B cell (primary cell): ENCODE measurements around the gene CERK. TPM values are rescaled to one million over a fixed set of nuclear protein-coding genes. Genes with fewer than 3 reads are reported as not detected.
A peak's percentile ranks its signal among the peaks of the same experiment; 100 is the strongest.

Experiments
- ATAC-seq: fragments of 200-7000 bp; cut with Tn5 transposase; one replicate; pipeline ENCODE4 v1.10.0; 2021; ENCODE audit warnings: low read depth, mild to moderate bottlenecking, moderate number of reproducible peaks, moderate library complexity
- CTCF ChIA-PET: fragments of 350-600 bp; sonication (Branson Sonifier 250); formaldehyde crosslinking; loops from one replicate; lab custom pipeline; 2021; ENCODE audit warnings: antibody characterized with exemption, inconsistent platforms; lab: Charles Lee
- POLR2A ChIA-PET: fragments of 350-600 bp; sonication (Branson Sonifier 250); formaldehyde crosslinking; loops from one replicate; lab custom pipeline; 2021; ENCODE audit warnings: antibody characterized with exemption; lab: Charles Lee
- DNase-seq: peaks from one replicate; pipeline ENCODE4 v3.0.0; 2013
- H2AFZ ChIP-seq: 2 replicates; pipeline ENCODE4 v1.6.1; 2012; ENCODE audit warnings: mild to moderate bottlenecking, low read depth, low read length; ENCODE audit not compliant: insufficient read depth, poor library complexity, severe bottlenecking
- H3K27ac ChIP-seq, 2 donors: 1 replicate in 1 of 2; 2 replicates in 1 of 2; pipeline ENCODE4 v1.5.1; 2012 to 2013; ENCODE audit warnings: low read length in 2 of 2, mild to moderate bottlenecking in 2 of 2, moderate library complexity in 1 of 2
- H3K27me3 ChIP-seq, 4 experiments: fragments of 200-600 bp in 1 of 4; sonication (generic) in 1 of 4; replicated peaks in 1 of 4; 1 replicate in 2 of 4; 2 replicates in 2 of 4; pipeline versions ENCODE4 v1.6.1 to v1.7.0; 2013 to 2016; ENCODE audit warnings: low read length in 3 of 4, mild to moderate bottlenecking in 2 of 4, mixed read lengths in 1 of 4, moderate library complexity in 1 of 4; ENCODE audit not compliant: insufficient read depth in 4 of 4, control insufficient read depth in 3 of 4; ENCODE audit errors: control extremely low read depth in 1 of 4
- H3K36me3 ChIP-seq, 2 experiments: replicated peaks in 1 of 2; 1 replicate in 1 of 2; 2 replicates in 1 of 2; pipeline versions ENCODE4 v1.6.1 to v1.7.1; 2013; ENCODE audit warnings: low read length in 1 of 2; ENCODE audit not compliant: insufficient read depth in 2 of 2, control insufficient read depth in 1 of 2; ENCODE audit errors: control extremely low read depth in 1 of 2, extremely low read depth in 1 of 2
- H3K4me1 ChIP-seq, 2 donors: fragments of 200-600 bp in 1 of 2; sonication (generic) in 1 of 2; 1 replicate in 1 of 2; 2 replicates in 1 of 2; pipeline versions ENCODE4 v1.5.1 to v1.6.1; 2013 to 2017; ENCODE audit warnings: low read length in 2 of 2; ENCODE audit not compliant: control insufficient read depth in 2 of 2, insufficient read depth in 2 of 2
- H3K4me2 ChIP-seq: replicated peaks from 2 replicates; pipeline ENCODE3; 2012; ENCODE audit warnings: mild to moderate bottlenecking, low read depth, low read length; ENCODE audit not compliant: poor library complexity, severe bottlenecking
- H3K4me3 ChIP-seq, 5 experiments: fragments of 200-600 bp in 1 of 5; sonication (generic) in 1 of 5; 1 replicate in 3 of 5; 2 replicates in 2 of 5; pipeline versions ENCODE4 v1.5.1 to v1.7.0; 2011 to 2016; ENCODE audit warnings: low read length in 4 of 5, mild to moderate bottlenecking in 4 of 5, low read depth in 2 of 5, control low read depth in 1 of 5, moderate library complexity in 1 of 5; ENCODE audit not compliant: insufficient read depth in 1 of 5; ENCODE audit errors: control extremely low read depth in 1 of 5, extremely low read depth in 1 of 5
- H3K79me2 ChIP-seq: fragments of 200-600 bp; sonication (generic); one replicate; pipeline ENCODE4 v1.6.0; 2016; ENCODE audit warnings: low read length; ENCODE audit not compliant: control insufficient read depth, insufficient read depth
- H3K9ac ChIP-seq: fragments of 200-600 bp; sonication (generic); 2 replicates; pipeline ENCODE4 v1.6.1; 2017; ENCODE audit warnings: mild to moderate bottlenecking, low read length, moderate library complexity
- H3K9me3 ChIP-seq, 3 donors: one replicate each; pipeline versions ENCODE4 v1.6.1 to v1.7.1; 2013; ENCODE audit warnings: low read length in 2 of 3; ENCODE audit not compliant: control insufficient read depth in 2 of 3, insufficient read depth in 1 of 3; ENCODE audit errors: control extremely low read depth in 1 of 3
- H4K20me1 ChIP-seq: 2 replicates; pipeline ENCODE4 v1.6.0; 2012; ENCODE audit warnings: mild to moderate bottlenecking, low read length; ENCODE audit not compliant: insufficient read depth, control insufficient read depth, poor library complexity, severe bottlenecking
- H3K27ac Mint-ChIP-seq: one replicate; pipeline ENCODE4 v1.8.0; 2021; ENCODE audit warnings: mixed read lengths
- H3K27me3 Mint-ChIP-seq: one replicate; pipeline ENCODE4 v1.8.0; 2021; ENCODE audit warnings: mixed read lengths
- H3K4me1 Mint-ChIP-seq: one replicate; pipeline ENCODE4 v1.8.0; 2021; ENCODE audit warnings: mixed read lengths
- H3K4me3 Mint-ChIP-seq: one replicate; pipeline ENCODE4 v1.8.0; 2021; ENCODE audit warnings: mixed read lengths
- H3K9me3 Mint-ChIP-seq: one replicate; pipeline ENCODE4 v1.8.0; 2022; ENCODE audit warnings: mixed read lengths; ENCODE audit not compliant: insufficient read depth
- CTCF ChIP-seq: fragments of 200-600 bp; IDR thresholded peaks from one replicate; pipeline ENCODE4 v1.8.0; 2022; ENCODE audit warnings: antibody characterized with exemption, mild to moderate bottlenecking
- EZH2 ChIP-seq: IDR thresholded peaks from 2 replicates; pipeline ENCODE4 v1.6.1; 2012; ENCODE audit warnings: borderline replicate concordance, low read depth, mild to moderate bottlenecking, moderate library complexity, low read length; ENCODE audit not compliant: insufficient read depth, poor library complexity, severe bottlenecking
- WGBS: methylation state at CpG from one replicate; pipeline ENCODE4 v1.1.5; 2013; ENCODE audit warnings: missing lambda C conversion rate; ENCODE audit not compliant: insufficient coverage; 5-methylcytosine and 5-hydroxymethylcytosine counted together
- intact Hi-C: fragments of 100-400 bp; cut with micrococcal nuclease; formaldehyde crosslinking; loops from one replicate; pipeline ENCODE4 v1.10.0; 2022
- polyA plus RNA-seq: library from polyadenylated mRNA; depleted of rRNA; stranded (reverse); fragments of >200 nt; gene quantifications from 2 replicates; pipeline ENCODE4 v1.2.3, GENCODE V29; 2012
- total RNA-seq, 2 donors: library from RNA; stranded (reverse); fragments of 120-200 nt in 1 of 2; gene quantifications; 1 replicate in 1 of 2; 2 replicates in 1 of 2; pipeline versions ENCODE4 v1.2.3 to v1.2.4, GENCODE V29; 2013 to 2022

CERK gene
- total and polyA plus RNA-seq, 2 donors (not counting 1 experiment from before 2014, with no cell fraction given) = 23.2 to 48.3 TPM

GRCh38 chr22:46748908-46749675 is 11.0 kb upstream of the CERK start:
- Mint-ChIP-seq H3K4me3 (peak overlapping the region; percentile 45), H3K9me3 (no peaks in the 10 kb centered on the region), H3K27ac (peak overlapping the region; percentile 62), H3K4me1 (peaks cover 17% of the 10 kb centered on the region), H3K27me3 (peaks cover 8% of the 10 kb centered on the region)
- H3K36me3 ChIP-seq = no peaks in the 10 kb centered on the region
- no peak overlapping the region for H3K9ac ChIP-seq
- intact Hi-C loops = no loop called here
- H3K9me3 ChIP-seq = no peaks in the 10 kb centered on the region
- H2AFZ ChIP-seq = peak overlapping the region; percentile 6
- peak; percentile 10 for ATAC-seq
- WGBS = 9% methylated on average over 12 of the region's 15 CpGs
- peaks cover 13 to 34% of the 10 kb centered on the region in 2 donors for H3K4me1 ChIP-seq
- peak; percentile 44 for DNase-seq
- H3K4me2 ChIP-seq = peak overlapping the region; percentile 36
- H3K4me3 ChIP-seq = no peak overlapping the region
- H3K27me3 ChIP-seq = peaks cover 0 to 6% (median 0%) of the 10 kb centered on the region in 4 experiments
- H3K27ac ChIP-seq = no peak overlapping the region
- ChIA-PET POLR2A (interaction anchor here (1.0 kb wide), 1 partner anchor 14 kb away, joined by 12 read pairs; the partner anchor contains the start of gene TBC1D22A), CTCF (interaction anchor here (1.1 to 3.8 kb wide), 5 partner anchors 9 to 185 kb away, joined by 3 to 19 read pairs (median 8); partner anchors contain the start of gene TBC1D22A)
- TF ChIP-seq CTCF (no peak), EZH2 (no peak)
- no peaks in the 10 kb centered on the region for H3K79me2 ChIP-seq
- H4K20me1 ChIP-seq = no peaks in the 10 kb centered on the region
